ENCODE measurements around the gene RAD51B.

The RAD51B gene

GRCh38 chr14:68307790-68308168 lies 488.2 kb downstream of the RAD51B start:
- no peak for TF ChIP-seq CTCF (IDR thresholded peaks at IDR 0.05; ENCODE audit: low read depth, low read length)
- in situ Hi-C loops (cut with HindIII; ENCODE audit: low sequenced_read_pairs), result no loop called here
- DNase-seq (ENCODE audit: low read depth, low spot score), result peak; percentile 9
- H3K4me3 ChIP-seq (ENCODE audit: low read depth, low read length), result no peak overlapping the region

GRCh38 chr14:68308726-68309520 lies 489.3 kb downstream of the RAD51B start:
- TF ChIP-seq CTCF (IDR thresholded peaks at IDR 0.05; ENCODE audit: low read depth, low read length), result no peak
- H3K4me3 ChIP-seq (ENCODE audit: low read depth, low read length), result no peak overlapping the region
- in situ Hi-C loops (cut with HindIII; ENCODE audit: low sequenced_read_pairs), result no loop called here
- no peak for DNase-seq (ENCODE audit: low read depth, low spot score)

- H3K4me3 ChIP-seq (ENCODE audit: low read depth, low read length), result no peak overlapping the region
These were observed 490.0 kb downstream of the RAD51B start for GRCh38 chr14:68309616-68310015.

GRCh38 chr14:68312300-68312699 lies 492.7 kb downstream of the RAD51B start:
- no peak for TF ChIP-seq CTCF (IDR thresholded peaks at IDR 0.05; ENCODE audit: low read depth, low read length)
- DNase-seq (ENCODE audit: low read depth, low spot score), result no peak
- in situ Hi-C loops (cut with HindIII; ENCODE audit: low sequenced_read_pairs), result no loop called here
- H3K4me3 ChIP-seq (ENCODE audit: low read depth, low read length), result no peak overlapping the region

More at GRCh38 chr14:68309616-68310015, 490.0 kb downstream of the RAD51B start:
- peak; percentile 7 for DNase-seq (ENCODE audit: low read depth, low spot score)
- in situ Hi-C loops (cut with HindIII; ENCODE audit: low sequenced_read_pairs), result no loop called here
- TF ChIP-seq CTCF (IDR thresholded peaks at IDR 0.05; ENCODE audit: low read depth, low read length), result no peak

- no peak for DNase-seq (ENCODE audit: low read depth, low spot score)
- in situ Hi-C loops (cut with HindIII; ENCODE audit: low sequenced_read_pairs), result no loop called here
- H3K4me3 ChIP-seq (ENCODE audit: low read depth, low read length), result no peak overlapping the region
- TF ChIP-seq CTCF (IDR thresholded peaks at IDR 0.05; ENCODE audit: low read depth, low read length), result no peak
These were observed 493.5 kb downstream of the RAD51B start for GRCh38 chr14:68312884-68313610.

GRCh38 chr14:68314642-68315041 lies 495.1 kb downstream of the RAD51B start:
- no peak overlapping the region for H3K4me3 ChIP-seq (ENCODE audit: low read depth, low read length)
- DNase-seq (ENCODE audit: low read depth, low spot score), result no peak
- TF ChIP-seq CTCF (IDR thresholded peaks at IDR 0.05; ENCODE audit: low read depth, low read length), result no peak
- in situ Hi-C loops (cut with HindIII; ENCODE audit: low sequenced_read_pairs), result no loop called here
